PC-9 (cell line): ENCODE results near the gene BTAF1. TPM values are rescaled to one million over a fixed set of nuclear protein-coding genes. Genes with fewer than 3 reads are reported as not detected.

Experiments
- BruUV-seq: library from RNA; stranded (reverse); fragments of 400-500 nt; replicated peaks from 2 replicates; lab custom pipeline; 2021; lab: Mats Ljungman, UMichigan
- CTCF ChIA-PET: fragments of 300-600 bp; sonication (Branson Sonifier 250); formaldehyde crosslinking; loops from one replicate; lab custom pipeline; 2022; ENCODE audit warnings: antibody characterized with exemption; lab: Charles Lee
- POLR2A ChIA-PET: fragments of 300-600 bp; sonication (Branson Sonifier 250); formaldehyde crosslinking; loops from one replicate; lab custom pipeline; 2022; ENCODE audit warnings: antibody characterized with exemption; ENCODE audit not compliant: unreplicated experiment; lab: Charles Lee
- DNase-seq, 2 experiments: peaks; one replicate each; pipeline versions ENCODE4 v3.0.0 to v3.0.0-alpha.2; 2015 to 2022; ENCODE audit warnings: mixed read lengths in 1 of 2
- H2AFZ ChIP-seq: fragments of 200-600 bp; sonication (generic); 2 replicates; pipeline ENCODE4 v1.8.1; 2017; ENCODE audit warnings: antibody characterized with exemption
- H3F3A ChIP-seq: fragments of 200-600 bp; sonication (generic); 2 replicates; pipeline ENCODE4 v1.8.1; 2017; ENCODE audit warnings: antibody characterized with exemption, mild to moderate bottlenecking, low read depth; ENCODE audit not compliant: insufficient read depth
- H3K27ac ChIP-seq: fragments of 200-600 bp; sonication (generic); 2 replicates; pipeline ENCODE4 v1.6.1; 2016; ENCODE audit warnings: mixed run types
- H3K27me3 ChIP-seq: fragments of 200-600 bp; sonication (generic); 2 replicates; pipeline ENCODE4 v1.6.1; 2016; ENCODE audit warnings: low read depth, mixed run types; ENCODE audit not compliant: insufficient read depth
- H3K36me3 ChIP-seq: fragments of 200-600 bp; sonication (generic); 2 replicates; pipeline ENCODE4 v1.6.1; 2016; ENCODE audit warnings: low read depth, mixed run types
- H3K4me1 ChIP-seq: fragments of 200-600 bp; sonication (generic); replicated peaks from 2 replicates; pipeline ENCODE4 v1.6.1; 2016; ENCODE audit warnings: mixed run types; ENCODE audit not compliant: insufficient read depth
- H3K4me2 ChIP-seq: fragments of 200-600 bp; sonication (generic); 2 replicates; pipeline ENCODE4 v1.6.1; 2017; ENCODE audit warnings: mixed run types
- H3K4me3 ChIP-seq: fragments of 200-600 bp; sonication (generic); 2 replicates; pipeline ENCODE4 v1.6.1; 2016; ENCODE audit warnings: mixed run types
- H3K79me2 ChIP-seq: fragments of 200-600 bp; sonication (generic); 2 replicates; pipeline ENCODE4 v1.6.1; 2017; ENCODE audit warnings: low read depth, mixed run types
- H3K9me2 ChIP-seq: fragments of 200-600 bp; sonication (generic); 2 replicates; pipeline ENCODE4 v1.8.1; 2017; ENCODE audit warnings: mild to moderate bottlenecking; ENCODE audit not compliant: insufficient read depth
- H3K9me3 ChIP-seq: fragments of 200-600 bp; sonication (generic); 2 replicates; pipeline ENCODE4 v1.8.1; 2016; ENCODE audit warnings: low read depth; ENCODE audit not compliant: insufficient read depth
- H4K20me1 ChIP-seq: fragments of 200-600 bp; sonication (generic); 2 replicates; pipeline ENCODE4 v1.8.1; 2017; ENCODE audit not compliant: insufficient read depth
- EZH2 ChIP-seq: fragments of 200-600 bp; sonication (generic); IDR thresholded peaks from 2 replicates; pipeline ENCODE4 v1.8.0; 2017; ENCODE audit warnings: antibody characterized with exemption, low read depth
- intact Hi-C: fragments of 100-400 bp; cut with micrococcal nuclease; formaldehyde crosslinking; loops from one replicate; pipeline ENCODE4 v1.10.0; 2022; ENCODE audit not compliant: unreplicated experiment
- total RNA-seq: library from RNA; stranded (reverse); gene quantifications from 2 replicates; pipeline ENCODE4 v1.2.3, GENCODE V29; 2021
- TF ChIP-seq, protein P1 (sequence below): fragments of 200-600 bp; sonication (generic); conservative IDR thresholded peaks from 2 replicates; pipeline ENCODE4 v1.6.1; 2017; ENCODE audit warnings: mixed run types, antibody characterized with exemption, mild to moderate bottlenecking, moderate library complexity

The BTAF1 gene
- total RNA-seq, 1 experiment from 2014 or later: 19.0 TPM

DNA sequence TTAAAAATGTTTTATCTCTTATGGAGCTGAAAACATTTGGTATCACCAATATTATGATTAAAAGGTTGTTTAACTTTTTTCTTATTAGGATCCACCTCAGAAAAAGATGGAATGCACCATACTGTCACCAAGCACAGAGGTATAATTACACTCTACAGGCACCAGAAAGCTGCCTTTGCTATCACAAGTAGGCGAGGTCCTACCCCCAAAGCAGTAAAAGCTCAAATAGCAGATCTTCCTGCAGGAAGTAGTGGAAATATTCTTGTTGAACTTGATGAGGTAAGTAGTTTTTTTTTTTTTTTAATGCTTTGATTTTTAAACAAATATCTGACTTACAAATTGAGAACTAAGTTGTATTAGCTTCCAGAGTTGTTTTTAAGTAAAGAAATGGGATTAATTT lies 68.5 kb downstream of the BTAF1 start:
- no peaks in the 10 kb centered on the region for H3K79me2 ChIP-seq
- intact Hi-C loops: no loop called here
- H3K4me2 ChIP-seq: no peak overlapping the region
- H3K27ac ChIP-seq: no peak overlapping the region
- H3K4me1 ChIP-seq: no peaks in the 10 kb centered on the region
- no peaks in the 10 kb centered on the region for H3F3A ChIP-seq
- no peaks in the 10 kb centered on the region for H3K36me3 ChIP-seq
- TF ChIP-seq EZH2: no peak
- TF ChIP-seq, protein P1, sequence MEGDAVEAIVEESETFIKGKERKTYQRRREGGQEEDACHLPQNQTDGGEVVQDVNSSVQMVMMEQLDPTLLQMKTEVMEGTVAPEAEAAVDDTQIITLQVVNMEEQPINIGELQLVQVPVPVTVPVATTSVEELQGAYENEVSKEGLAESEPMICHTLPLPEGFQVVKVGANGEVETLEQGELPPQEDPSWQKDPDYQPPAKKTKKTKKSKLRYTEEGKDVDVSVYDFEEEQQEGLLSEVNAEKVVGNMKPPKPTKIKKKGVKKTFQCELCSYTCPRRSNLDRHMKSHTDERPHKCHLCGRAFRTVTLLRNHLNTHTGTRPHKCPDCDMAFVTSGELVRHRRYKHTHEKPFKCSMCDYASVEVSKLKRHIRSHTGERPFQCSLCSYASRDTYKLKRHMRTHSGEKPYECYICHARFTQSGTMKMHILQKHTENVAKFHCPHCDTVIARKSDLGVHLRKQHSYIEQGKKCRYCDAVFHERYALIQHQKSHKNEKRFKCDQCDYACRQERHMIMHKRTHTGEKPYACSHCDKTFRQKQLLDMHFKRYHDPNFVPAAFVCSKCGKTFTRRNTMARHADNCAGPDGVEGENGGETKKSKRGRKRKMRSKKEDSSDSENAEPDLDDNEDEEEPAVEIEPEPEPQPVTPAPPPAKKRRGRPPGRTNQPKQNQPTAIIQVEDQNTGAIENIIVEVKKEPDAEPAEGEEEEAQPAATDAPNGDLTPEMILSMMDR: no peak
- POLR2A ChIA-PET: interaction anchor here (0.6 kb wide), 1 partner anchor 28 kb away, joined by 7 read pairs; no protein-coding TSS in a partner anchor
- no peaks in the 10 kb centered on the region for H3K9me3 ChIP-seq
- H3K4me3 ChIP-seq: no peak overlapping the region
- no peaks in the 10 kb centered on the region for H3K9me2 ChIP-seq
- H4K20me1 ChIP-seq: no peaks in the 10 kb centered on the region
- no TSS peak for BruUV-seq
- no peak overlapping the region for H2AFZ ChIP-seq
- H3K27me3 ChIP-seq: no peaks in the 10 kb centered on the region
- CTCF ChIA-PET: interaction anchor here (0.5 kb wide), 1 partner anchor 586 kb away, joined by 3 read pairs; no protein-coding TSS in a partner anchor
- no peak for DNase-seq

DNA sequence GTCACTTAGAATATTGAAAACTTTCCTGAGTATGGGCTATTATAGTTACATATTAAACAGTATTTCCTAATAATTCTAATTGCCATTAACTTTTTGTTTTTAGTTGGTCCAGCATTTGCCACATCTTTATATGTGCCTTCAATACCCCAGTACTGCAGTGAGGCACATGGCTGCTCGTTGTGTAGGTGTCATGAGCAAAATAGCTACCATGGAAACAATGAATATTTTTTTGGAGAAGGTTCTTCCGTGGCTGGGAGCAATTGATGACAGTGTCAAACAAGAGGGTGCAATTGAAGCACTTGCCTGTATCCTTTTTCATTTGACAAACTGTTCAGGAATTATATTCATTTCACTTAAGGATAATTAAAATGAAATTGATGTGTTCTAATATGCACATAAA lies 72.7 kb downstream of the BTAF1 start:
- no peak for DNase-seq
- TF ChIP-seq, protein P1: no peak
- no peak for TF ChIP-seq EZH2
- Histone ChIP-seq H3K9me2 (no peaks in the 10 kb centered on the region), H3K9me3 (no peaks in the 10 kb centered on the region), H3K27me3 (no peaks in the 10 kb centered on the region), H3K27ac (no peak overlapping the region), H3K79me2 (no peaks in the 10 kb centered on the region), H4K20me1 (no peaks in the 10 kb centered on the region), H3K4me2 (no peak overlapping the region), H3K4me3 (no peak overlapping the region), H3K4me1 (no peaks in the 10 kb centered on the region), H3K36me3 (no peaks in the 10 kb centered on the region), H2AFZ (no peak overlapping the region), H3F3A (no peaks in the 10 kb centered on the region)
- ChIA-PET CTCF (no interaction called here), POLR2A (no interaction called here)
- intact Hi-C loops: no loop called here
- BruUV-seq: no TSS peak

DNA sequence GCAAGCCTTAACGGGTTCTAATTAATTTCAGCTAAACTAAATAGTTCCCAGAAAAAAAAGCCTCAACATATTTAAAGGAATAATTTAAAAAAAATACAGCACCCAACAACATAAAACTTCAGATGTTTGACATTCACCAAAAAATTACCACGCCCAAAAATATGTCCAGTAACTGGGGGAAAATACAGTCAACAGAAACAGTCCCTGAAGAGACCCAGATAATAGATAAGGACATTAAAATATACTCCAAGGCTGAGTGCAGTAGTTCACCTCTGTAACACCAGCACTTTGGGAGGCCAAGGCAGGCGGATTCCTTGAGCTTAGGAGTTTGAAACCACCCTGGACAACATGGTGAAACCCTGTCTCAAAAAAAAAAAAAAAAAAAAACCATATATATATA lies 78.0 kb downstream of the BTAF1 start:
- Histone ChIP-seq H4K20me1 (no peaks in the 10 kb centered on the region), H3K9me3 (no peaks in the 10 kb centered on the region), H3K4me3 (no peak overlapping the region), H2AFZ (no peak overlapping the region), H3K4me1 (no peaks in the 10 kb centered on the region), H3K27me3 (no peaks in the 10 kb centered on the region), H3K9me2 (no peaks in the 10 kb centered on the region), H3F3A (no peaks in the 10 kb centered on the region), H3K79me2 (no peaks in the 10 kb centered on the region), H3K4me2 (no peak overlapping the region), H3K27ac (no peak overlapping the region), H3K36me3 (no peaks in the 10 kb centered on the region)
- intact Hi-C loops: no loop called here
- POLR2A ChIA-PET: no interaction called here
- TF ChIP-seq, protein P1: no peak
- no peak for TF ChIP-seq EZH2
- CTCF ChIA-PET: no interaction called here
- BruUV-seq: no TSS peak
- DNase-seq: no peak
